ENCODE measurements around the gene ABHD11. TPM values are rescaled to one million over a fixed set of nuclear protein-coding genes. Genes with fewer than 3 reads are reported as not detected.

Gene ABHD11
- total and polyA plus RNA-seq, 2 donors (not counting 1 experiment from before 2014, with no cell fraction given): 6.5 to 7.1 TPM

DNA sequence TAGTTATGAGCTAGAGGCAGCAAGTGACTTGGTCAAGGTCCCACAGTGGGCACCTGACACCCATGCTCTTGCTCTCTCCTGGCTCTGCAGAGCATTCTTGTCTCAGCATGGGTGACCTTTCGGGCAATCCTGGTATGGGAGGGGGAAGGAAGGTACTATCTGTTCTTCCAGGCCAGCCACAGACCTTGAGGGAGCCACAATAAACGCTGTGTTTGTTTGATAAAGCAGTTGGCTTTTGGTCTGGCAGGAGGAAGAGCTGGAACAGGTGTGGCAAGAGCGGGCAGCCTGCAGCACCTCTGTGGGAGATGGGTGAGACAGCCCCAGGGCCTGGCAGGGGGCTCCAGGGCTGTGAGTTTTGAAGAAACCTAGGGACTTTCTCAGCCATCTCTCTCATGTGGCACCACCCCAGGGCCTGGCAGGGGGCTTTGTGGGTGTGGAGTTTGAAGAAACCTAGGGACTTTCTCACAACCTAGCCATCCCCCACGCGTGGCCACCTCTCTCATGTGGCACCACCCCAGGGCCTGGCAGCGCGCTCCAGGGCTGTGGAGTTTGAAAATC is 20.1 kb upstream of the ABHD11 start:
- no peak for DNase-seq (ENCODE audit: low read depth in 2 of 2)
- no peak for TF ChIP-seq EZH2 (IDR thresholded peaks at IDR 0.05; ENCODE audit: low read length, missing control alignments)
- TF ChIP-seq, protein P1, sequence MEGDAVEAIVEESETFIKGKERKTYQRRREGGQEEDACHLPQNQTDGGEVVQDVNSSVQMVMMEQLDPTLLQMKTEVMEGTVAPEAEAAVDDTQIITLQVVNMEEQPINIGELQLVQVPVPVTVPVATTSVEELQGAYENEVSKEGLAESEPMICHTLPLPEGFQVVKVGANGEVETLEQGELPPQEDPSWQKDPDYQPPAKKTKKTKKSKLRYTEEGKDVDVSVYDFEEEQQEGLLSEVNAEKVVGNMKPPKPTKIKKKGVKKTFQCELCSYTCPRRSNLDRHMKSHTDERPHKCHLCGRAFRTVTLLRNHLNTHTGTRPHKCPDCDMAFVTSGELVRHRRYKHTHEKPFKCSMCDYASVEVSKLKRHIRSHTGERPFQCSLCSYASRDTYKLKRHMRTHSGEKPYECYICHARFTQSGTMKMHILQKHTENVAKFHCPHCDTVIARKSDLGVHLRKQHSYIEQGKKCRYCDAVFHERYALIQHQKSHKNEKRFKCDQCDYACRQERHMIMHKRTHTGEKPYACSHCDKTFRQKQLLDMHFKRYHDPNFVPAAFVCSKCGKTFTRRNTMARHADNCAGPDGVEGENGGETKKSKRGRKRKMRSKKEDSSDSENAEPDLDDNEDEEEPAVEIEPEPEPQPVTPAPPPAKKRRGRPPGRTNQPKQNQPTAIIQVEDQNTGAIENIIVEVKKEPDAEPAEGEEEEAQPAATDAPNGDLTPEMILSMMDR (conservative IDR thresholded peaks at IDR 0.05 in 1 of 2, IDR thresholded peaks at IDR 0.05 in 1 of 2; ENCODE audit: low read depth in 1 of 2, low read length in 2 of 2): no peak

DNA sequence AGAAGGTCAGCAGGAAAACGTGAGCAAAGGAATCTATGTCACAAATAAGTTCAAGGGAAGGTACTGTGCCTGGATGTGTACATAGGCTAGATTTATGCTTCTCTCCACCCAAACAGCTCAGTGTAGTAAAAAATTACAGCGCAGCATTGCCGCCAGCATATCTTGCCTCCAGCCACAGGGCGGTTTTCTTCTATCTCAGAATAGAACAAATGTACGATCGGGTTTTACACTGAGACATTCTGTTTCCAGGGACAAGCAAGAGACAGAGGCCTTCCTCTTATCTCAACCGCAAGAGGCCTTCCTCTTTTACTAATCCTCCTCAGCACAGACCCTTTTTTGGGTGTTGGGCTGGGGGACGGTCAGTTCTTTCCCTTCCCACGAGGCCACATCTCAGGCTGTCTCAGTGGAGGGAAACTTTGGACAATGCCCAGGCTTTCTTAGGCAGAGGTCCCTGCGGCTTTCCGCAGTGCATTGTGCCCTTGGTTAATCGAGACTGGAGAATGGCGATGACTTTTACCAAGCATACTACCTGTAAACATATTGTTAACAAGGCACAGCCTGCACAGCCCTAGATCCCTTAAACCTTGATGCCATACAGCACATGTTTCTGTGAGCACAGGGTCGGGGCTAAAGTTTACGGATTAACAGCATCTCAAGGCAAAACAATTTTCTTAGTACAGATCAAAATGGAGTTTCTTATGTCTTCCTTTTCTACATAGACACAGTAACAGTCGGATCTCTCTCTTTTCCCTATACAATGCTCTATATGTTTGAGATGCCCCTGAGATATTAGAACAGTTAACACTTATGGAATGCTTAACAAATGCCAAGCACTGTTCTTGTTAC is 11.6 kb upstream of the ABHD11 start:
- no peak for TF ChIP-seq EZH2 (IDR thresholded peaks at IDR 0.05; ENCODE audit: low read length, missing control alignments)
- TF ChIP-seq, protein P1 (conservative IDR thresholded peaks at IDR 0.05 in 1 of 2, IDR thresholded peaks at IDR 0.05 in 1 of 2; ENCODE audit: low read depth in 1 of 2, low read length in 2 of 2): no peak
- no peaks in the 10 kb centered on the region for H4K20me1 ChIP-seq (ENCODE audit: control insufficient read depth, extremely low read depth, insufficient read depth, low read length)
- no peak overlapping the region for H3K4me3 ChIP-seq (replicated peaks in 1 of 4; ENCODE audit: control extremely low read depth in 1 of 4, insufficient read depth in 1 of 4, low read depth in 3 of 4, low read length in 4 of 4)
- H3K27me3 ChIP-seq (ENCODE audit: control insufficient read depth, insufficient read depth, low read length): no peaks in the 10 kb centered on the region
- DNase-seq (ENCODE audit: low read depth in 2 of 2): no peak
- no peak overlapping the region for H3K27ac ChIP-seq (ENCODE audit: insufficient read depth, low read length)
- H3K9me3 ChIP-seq (ENCODE audit: control insufficient read depth, insufficient read depth, low read depth, low read length): no peaks in the 10 kb centered on the region
- no peak overlapping the region for H2AFZ ChIP-seq (ENCODE audit: low read length)
- H3K36me3 ChIP-seq (ENCODE audit: control insufficient read depth, insufficient read depth, low read length): no peaks in the 10 kb centered on the region
- no peak overlapping the region for H3K4me2 ChIP-seq (ENCODE audit: extremely low read depth, insufficient read depth, low read length)
- no peaks in the 10 kb centered on the region for H3K4me1 ChIP-seq (ENCODE audit: control insufficient read depth, extremely low read depth, insufficient read depth, low read length)
- no peaks in the 10 kb centered on the region for H3K79me2 ChIP-seq (ENCODE audit: control insufficient read depth, insufficient read depth, low read length)
- no peak overlapping the region for H3K9ac ChIP-seq (ENCODE audit: insufficient read depth, low read length)

More for the DNA sequence above, 20.1 kb upstream of the ABHD11 start:
- H3K36me3 ChIP-seq (ENCODE audit: control insufficient read depth, insufficient read depth, low read length): no peaks in the 10 kb centered on the region
- H3K9me3 ChIP-seq (ENCODE audit: control insufficient read depth, insufficient read depth, low read depth, low read length): no peaks in the 10 kb centered on the region
- no peak overlapping the region for H3K4me3 ChIP-seq (replicated peaks in 1 of 4; ENCODE audit: control extremely low read depth in 1 of 4, insufficient read depth in 1 of 4, low read depth in 3 of 4, low read length in 4 of 4)
- no peak overlapping the region for H3K27ac ChIP-seq (ENCODE audit: insufficient read depth, low read length)
- H2AFZ ChIP-seq (ENCODE audit: low read length): no peak overlapping the region
- H3K4me1 ChIP-seq (ENCODE audit: control insufficient read depth, extremely low read depth, insufficient read depth, low read length): no peaks in the 10 kb centered on the region
- no peaks in the 10 kb centered on the region for H3K79me2 ChIP-seq (ENCODE audit: control insufficient read depth, insufficient read depth, low read length)
- H4K20me1 ChIP-seq (ENCODE audit: control insufficient read depth, extremely low read depth, insufficient read depth, low read length): no peaks in the 10 kb centered on the region
- no peak overlapping the region for H3K4me2 ChIP-seq (ENCODE audit: extremely low read depth, insufficient read depth, low read length)
- H3K9ac ChIP-seq (ENCODE audit: insufficient read depth, low read length): no peak overlapping the region
- H3K27me3 ChIP-seq (ENCODE audit: control insufficient read depth, insufficient read depth, low read length): no peaks in the 10 kb centered on the region

DNA sequence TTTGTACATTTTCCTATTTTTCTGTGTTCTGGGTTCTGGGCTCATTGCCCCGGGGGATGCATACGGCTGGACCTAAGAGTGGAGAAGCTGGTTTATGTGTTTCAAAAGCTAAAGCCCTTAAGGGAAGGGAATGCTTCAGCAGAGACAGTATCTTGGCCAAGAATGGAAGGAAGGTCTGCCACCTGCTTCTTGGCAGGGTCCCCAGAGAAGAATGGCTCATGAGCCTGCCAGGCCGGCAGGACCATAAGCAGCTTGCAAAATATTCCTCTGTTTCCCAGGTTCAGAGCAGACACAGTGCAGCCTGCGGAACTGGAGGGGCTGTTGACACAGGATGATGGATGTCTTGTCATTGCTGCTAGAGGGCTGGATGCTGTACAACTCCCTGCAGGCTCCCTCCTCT is 7.8 kb upstream of the ABHD11 start:
- no peak overlapping the region for H2AFZ ChIP-seq (ENCODE audit: low read length)

More for the DNA sequence above, 7.8 kb upstream of the ABHD11 start:
- no peaks in the 10 kb centered on the region for H3K9me3 ChIP-seq (ENCODE audit: control insufficient read depth, insufficient read depth, low read depth, low read length)
- H3K4me1 ChIP-seq (ENCODE audit: control insufficient read depth, extremely low read depth, insufficient read depth, low read length): no peaks in the 10 kb centered on the region
- no peak overlapping the region for H3K9ac ChIP-seq (ENCODE audit: insufficient read depth, low read length)
- no peak overlapping the region for H3K27ac ChIP-seq (ENCODE audit: insufficient read depth, low read length)
- no peak overlapping the region for H3K4me3 ChIP-seq (replicated peaks in 1 of 4; ENCODE audit: control extremely low read depth in 1 of 4, insufficient read depth in 1 of 4, low read depth in 3 of 4, low read length in 4 of 4)
- no peak overlapping the region for H3K4me2 ChIP-seq (ENCODE audit: extremely low read depth, insufficient read depth, low read length)
- no peaks in the 10 kb centered on the region for H3K36me3 ChIP-seq (ENCODE audit: control insufficient read depth, insufficient read depth, low read length)
- H4K20me1 ChIP-seq (ENCODE audit: control insufficient read depth, extremely low read depth, insufficient read depth, low read length): no peaks in the 10 kb centered on the region
- no peaks in the 10 kb centered on the region for H3K79me2 ChIP-seq (ENCODE audit: control insufficient read depth, insufficient read depth, low read length)
- H3K27me3 ChIP-seq (ENCODE audit: control insufficient read depth, insufficient read depth, low read length): no peaks in the 10 kb centered on the region
- no peak for DNase-seq (ENCODE audit: low read depth in 2 of 2)
- no peak for TF ChIP-seq EZH2 (IDR thresholded peaks at IDR 0.05; ENCODE audit: low read length, missing control alignments)
